Neural cell (in vitro differentiated cells): ENCODE results near the gene RNF25. TPM values are rescaled to one million over a fixed set of nuclear protein-coding genes. Genes with fewer than 3 reads are reported as not detected.

Experiments
- H2AFZ ChIP-seq: fragments of 200-600, 300-800 bp; sonication (generic), shearing (Covaris generic); 2 replicates; pipeline ENCODE4 v1.6.0; 2014; ENCODE audit warnings: low read depth, mild to moderate bottlenecking, antibody characterized with exemption, low read length, moderate library complexity
- H3F3A ChIP-seq: fragments of 200-600 bp; shearing (Covaris generic); 2 replicates; pipeline ENCODE4 v1.6.1; 2016; ENCODE audit warnings: mild to moderate bottlenecking, moderate library complexity, mixed read lengths, antibody characterized with exemption, low read length; ENCODE audit not compliant: insufficient read depth, poor library complexity, severe bottlenecking
- H3K27ac ChIP-seq: fragments of 200-600, 300-800 bp; sonication (generic), shearing (Covaris generic); 2 replicates; pipeline ENCODE4 v1.5.1; 2014; ENCODE audit warnings: mild to moderate bottlenecking, low read length, moderate library complexity
- H3K27me3 ChIP-seq: fragments of 300-800, 200-600 bp; sonication (generic), shearing (Covaris generic); 2 replicates; pipeline ENCODE4 v1.6.0; 2014; ENCODE audit warnings: mild to moderate bottlenecking, low read depth, low read length, moderate library complexity; ENCODE audit not compliant: insufficient read depth
- H3K36me3 ChIP-seq: fragments of 300-800, 200-600 bp; sonication (generic), shearing (Covaris generic); 2 replicates; pipeline ENCODE4 v1.5.1; 2014; ENCODE audit warnings: mild to moderate bottlenecking, antibody characterized with exemption, low read length, moderate library complexity; ENCODE audit not compliant: insufficient read depth
- H3K4me2 ChIP-seq: fragments of 300-800, 200-600 bp; sonication (generic), shearing (Covaris generic); 2 replicates; pipeline ENCODE4 v1.6.0; 2014; ENCODE audit warnings: mild to moderate bottlenecking, low read length
- H3K4me3 ChIP-seq: fragments of 300-800, 200-600 bp; sonication (generic), shearing (Covaris generic); 2 replicates; pipeline ENCODE4 v1.5.1; 2014; ENCODE audit warnings: mild to moderate bottlenecking, low read length, moderate library complexity
- H3K79me2 ChIP-seq: fragments of 200-600 bp; shearing (Covaris generic); replicated peaks from 2 replicates; pipeline ENCODE4 v1.6.0; 2014; ENCODE audit warnings: mild to moderate bottlenecking, low read length, moderate library complexity; ENCODE audit not compliant: insufficient read depth
- H3K9ac ChIP-seq: fragments of 300-800, 200-600 bp; sonication (generic), shearing (Covaris generic); 2 replicates; pipeline ENCODE4 v1.6.1; 2016; ENCODE audit warnings: mild to moderate bottlenecking, low read length, mixed read lengths
- H3K9me2 ChIP-seq: fragments of 200-600 bp; shearing (Covaris generic); 2 replicates; pipeline ENCODE4 v1.6.1; 2016; ENCODE audit warnings: mild to moderate bottlenecking, low read length, mixed read lengths; ENCODE audit not compliant: insufficient read depth
- H3K9me3 ChIP-seq: fragments of 200-600, 300-800 bp; sonication (generic), shearing (Covaris generic); 2 replicates; pipeline ENCODE4 v1.6.1; 2016; ENCODE audit warnings: mild to moderate bottlenecking, mixed run types, low read length, moderate library complexity, mixed read lengths
- H4K20me1 ChIP-seq: fragments of 200-600 bp; shearing (Covaris generic); 2 replicates; pipeline ENCODE4 v1.6.1; 2016; ENCODE audit warnings: mild to moderate bottlenecking, mixed run types; ENCODE audit not compliant: insufficient read depth
- EP300 ChIP-seq: fragments of 450-650 bp; conservative IDR thresholded peaks from 2 replicates; pipeline ENCODE4 v1.6.1; 2014; ENCODE audit warnings: antibody characterized with exemption, mild to moderate bottlenecking, moderate library complexity; ENCODE audit not compliant: poor library complexity, severe bottlenecking
- EZH2 ChIP-seq: fragments of 200-600, 300-800 bp; shearing (Covaris generic), sonication (generic); IDR thresholded peaks from 2 replicates; pipeline ENCODE4 v1.6.1; 2014; ENCODE audit warnings: antibody characterized with exemption, low read length, borderline replicate concordance, mild to moderate bottlenecking; ENCODE audit not compliant: insufficient read depth, poor library complexity, severe bottlenecking
- MXI1 ChIP-seq: fragments of 450-650 bp; conservative IDR thresholded peaks from 2 replicates; pipeline ENCODE4 v1.6.1; 2014; ENCODE audit warnings: antibody characterized with exemption, mild to moderate bottlenecking; ENCODE audit not compliant: poor library complexity, severe bottlenecking
- POLR2AphosphoS5 ChIP-seq: IDR thresholded peaks from 2 replicates; pipeline ENCODE4 v1.6.1; 2012
- RAD21 ChIP-seq: fragments of 450-650 bp; conservative IDR thresholded peaks from 2 replicates; pipeline ENCODE4 v1.6.1; 2014; ENCODE audit warnings: antibody characterized with exemption, mild to moderate bottlenecking, moderate library complexity
- REST ChIP-seq: IDR thresholded peaks from 2 replicates; pipeline ENCODE4 v1.6.1; 2012; ENCODE audit warnings: borderline replicate concordance
- SMC3 ChIP-seq: fragments of 450-650 bp; conservative IDR thresholded peaks from 2 replicates; pipeline ENCODE4 v1.6.1; 2014; ENCODE audit warnings: antibody characterized with exemption, mild to moderate bottlenecking, moderate library complexity; ENCODE audit not compliant: poor library complexity
- TAF1 ChIP-seq: IDR thresholded peaks from 2 replicates; pipeline ENCODE4 v1.6.1; 2012; ENCODE audit warnings: low read depth
- polyA plus RNA-seq: library from polyadenylated mRNA; depleted of rRNA; stranded (reverse); fragments of >200 nt; gene quantifications from 2 replicates; pipeline ENCODE4 v1.2.3, GENCODE V29; 2014
- TF ChIP-seq, protein P1 (sequence below): fragments of 450-650 bp; IDR thresholded peaks from 2 replicates; pipeline ENCODE4 v1.5.1; 2014; ENCODE audit warnings: antibody characterized with exemption, mild to moderate bottlenecking, moderate library complexity; ENCODE audit not compliant: poor library complexity, severe bottlenecking

The RNF25 gene
- polyA plus RNA-seq, 1 donor from 2014 or later, result 86.0 TPM

DNA sequence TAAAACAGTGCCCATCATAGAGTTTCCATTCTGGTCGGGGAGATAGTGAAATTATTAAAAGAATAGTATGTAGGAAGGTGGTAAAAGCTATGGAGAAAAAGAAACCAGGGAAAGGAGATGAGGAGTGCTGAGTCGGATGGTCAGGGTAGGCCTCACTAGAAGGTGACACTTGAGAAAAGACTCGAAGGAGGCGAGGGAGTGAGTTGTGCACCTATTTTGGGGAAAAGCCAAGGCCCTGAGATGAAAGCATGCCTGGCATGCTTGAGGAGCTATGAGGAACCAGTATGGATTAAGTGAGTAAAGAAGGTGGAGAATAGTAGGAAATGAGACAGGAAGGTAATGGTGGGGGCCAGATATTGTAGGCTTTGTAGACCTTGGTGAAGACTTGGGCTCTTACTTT is 31.5 kb upstream of the RNF25 start:
- Histone ChIP-seq H3K4me3 (no peak overlapping the region), H3K36me3 (no peaks in the 10 kb centered on the region), H4K20me1 (no peaks in the 10 kb centered on the region), H3K9me2 (no peaks in the 10 kb centered on the region), H3K79me2 (no peaks in the 10 kb centered on the region), H2AFZ (no peak overlapping the region), H3K9me3 (no peaks in the 10 kb centered on the region), H3K27ac (no peak overlapping the region), H3K27me3 (no peaks in the 10 kb centered on the region), H3K9ac (no peak overlapping the region), H3F3A (no peaks in the 10 kb centered on the region), H3K4me2 (no peak overlapping the region)
- TF ChIP-seq POLR2AphosphoS5 (no peak), REST (no peak), RAD21 (no peak)
- TF ChIP-seq, protein P1, sequence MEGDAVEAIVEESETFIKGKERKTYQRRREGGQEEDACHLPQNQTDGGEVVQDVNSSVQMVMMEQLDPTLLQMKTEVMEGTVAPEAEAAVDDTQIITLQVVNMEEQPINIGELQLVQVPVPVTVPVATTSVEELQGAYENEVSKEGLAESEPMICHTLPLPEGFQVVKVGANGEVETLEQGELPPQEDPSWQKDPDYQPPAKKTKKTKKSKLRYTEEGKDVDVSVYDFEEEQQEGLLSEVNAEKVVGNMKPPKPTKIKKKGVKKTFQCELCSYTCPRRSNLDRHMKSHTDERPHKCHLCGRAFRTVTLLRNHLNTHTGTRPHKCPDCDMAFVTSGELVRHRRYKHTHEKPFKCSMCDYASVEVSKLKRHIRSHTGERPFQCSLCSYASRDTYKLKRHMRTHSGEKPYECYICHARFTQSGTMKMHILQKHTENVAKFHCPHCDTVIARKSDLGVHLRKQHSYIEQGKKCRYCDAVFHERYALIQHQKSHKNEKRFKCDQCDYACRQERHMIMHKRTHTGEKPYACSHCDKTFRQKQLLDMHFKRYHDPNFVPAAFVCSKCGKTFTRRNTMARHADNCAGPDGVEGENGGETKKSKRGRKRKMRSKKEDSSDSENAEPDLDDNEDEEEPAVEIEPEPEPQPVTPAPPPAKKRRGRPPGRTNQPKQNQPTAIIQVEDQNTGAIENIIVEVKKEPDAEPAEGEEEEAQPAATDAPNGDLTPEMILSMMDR, result no peak

GRCh38 chr2:218701806-218702205 is 30.0 kb upstream of the RNF25 start:
- no peaks in the 10 kb centered on the region for H3K79me2 ChIP-seq
- H3K9me2 ChIP-seq, result no peaks in the 10 kb centered on the region
- no peaks in the 10 kb centered on the region for H4K20me1 ChIP-seq
- H3F3A ChIP-seq, result no peaks in the 10 kb centered on the region
- no peak overlapping the region for H3K27ac ChIP-seq
- no peak overlapping the region for H3K9ac ChIP-seq
- H3K4me3 ChIP-seq, result no peak overlapping the region
- no peaks in the 10 kb centered on the region for H3K36me3 ChIP-seq
- no peaks in the 10 kb centered on the region for H3K9me3 ChIP-seq
- no peak for TF ChIP-seq EZH2
- no peak for TF ChIP-seq MXI1
- no peak for TF ChIP-seq TAF1
- TF ChIP-seq RAD21, result no peak
- no peak for TF ChIP-seq EP300
- no peak for TF ChIP-seq SMC3
- no peak for TF ChIP-seq POLR2AphosphoS5
- TF ChIP-seq REST, result no peak
- TF ChIP-seq, protein P1, result no peak
- H3K27me3 ChIP-seq, result no peaks in the 10 kb centered on the region
- H2AFZ ChIP-seq, result no peak overlapping the region
- H3K4me2 ChIP-seq, result no peak overlapping the region
